Lower leg skin (tissue), 4 donors: ENCODE data around the gene GABRA6. TPM values are rescaled to one million over a fixed set of nuclear protein-coding genes. Genes with fewer than 3 reads are reported as not detected.

ENCODE experiments used
- DNase-seq, 2 donors: peaks; one replicate each; pipeline ENCODE4 v3.0.0-alpha.2; 2019; ENCODE audit warnings: low spot score in 2 of 2
- H3K4me3 ChIP-seq: fragments of 200-600 bp; sonication (generic); 2 replicates; pipeline ENCODE4 v1.5.1; 2017; ENCODE audit warnings: mild to moderate bottlenecking, low read depth; ENCODE audit not compliant: poor library complexity, severe bottlenecking
- POLR2A ChIP-seq, 2 donors: fragments of 450-650 bp; IDR thresholded peaks; one replicate each; pipeline ENCODE4 v1.6.1; 2016 to 2017; ENCODE audit warnings: antibody characterized with exemption in 2 of 2, mild to moderate bottlenecking in 1 of 2, moderate library complexity in 1 of 2
- WGBS, 2 donors: methylation state at CpG; one replicate each; pipeline ENCODE4 v1.1.5; 2018; 5-methylcytosine and 5-hydroxymethylcytosine counted together
- intact Hi-C: fragments of 100-400 bp; cut with DNase I; formaldehyde crosslinking; loops from one replicate; pipeline ENCODE4 v1.15.0; 2023; ENCODE audit warnings: low total_unique reads
- total RNA-seq, 4 donors: library from RNA; depleted of rRNA; stranded (reverse); fragments of >200 nt; gene quantifications; one replicate each; pipeline ENCODE4 v1.1.0, GENCODE V29; 2016
- TF ChIP-seq, protein P1 (sequence below), 3 donors: fragments of 450-650 bp; IDR thresholded peaks; one replicate each; pipeline ENCODE4 v1.5.1; 2016; ENCODE audit warnings: antibody characterized with exemption in 3 of 3, mild to moderate bottlenecking in 3 of 3, moderate library complexity in 2 of 3

The GABRA6 gene
- total RNA-seq, 4 donors from 2014 or later: not detected

- no peak for DNase-seq
- H3K4me3 ChIP-seq: no peak overlapping the region
- intact Hi-C loops: no loop called here
- WGBS, 2 donors: 84 to 90% methylated on average over 10 of the region's 10 CpGs
- TF ChIP-seq POLR2A (IDR thresholded peaks at IDR 0.05): no peak
- TF ChIP-seq, protein P1, sequence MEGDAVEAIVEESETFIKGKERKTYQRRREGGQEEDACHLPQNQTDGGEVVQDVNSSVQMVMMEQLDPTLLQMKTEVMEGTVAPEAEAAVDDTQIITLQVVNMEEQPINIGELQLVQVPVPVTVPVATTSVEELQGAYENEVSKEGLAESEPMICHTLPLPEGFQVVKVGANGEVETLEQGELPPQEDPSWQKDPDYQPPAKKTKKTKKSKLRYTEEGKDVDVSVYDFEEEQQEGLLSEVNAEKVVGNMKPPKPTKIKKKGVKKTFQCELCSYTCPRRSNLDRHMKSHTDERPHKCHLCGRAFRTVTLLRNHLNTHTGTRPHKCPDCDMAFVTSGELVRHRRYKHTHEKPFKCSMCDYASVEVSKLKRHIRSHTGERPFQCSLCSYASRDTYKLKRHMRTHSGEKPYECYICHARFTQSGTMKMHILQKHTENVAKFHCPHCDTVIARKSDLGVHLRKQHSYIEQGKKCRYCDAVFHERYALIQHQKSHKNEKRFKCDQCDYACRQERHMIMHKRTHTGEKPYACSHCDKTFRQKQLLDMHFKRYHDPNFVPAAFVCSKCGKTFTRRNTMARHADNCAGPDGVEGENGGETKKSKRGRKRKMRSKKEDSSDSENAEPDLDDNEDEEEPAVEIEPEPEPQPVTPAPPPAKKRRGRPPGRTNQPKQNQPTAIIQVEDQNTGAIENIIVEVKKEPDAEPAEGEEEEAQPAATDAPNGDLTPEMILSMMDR (IDR thresholded peaks at IDR 0.05): no peak
Observed at GRCh38 chr5:161751265-161751664, 65.7 kb downstream of the GABRA6 start.

Other genes with a start within 250 kb of the GABRA6 start
- under 1 TPM in 3 of 4 donors, not detected in 1; 0.19 to 0.67 (median 0.45) TPM for gene GABRB2, start 139.0 kb upstream of the GABRA6 start, total RNA-seq
- not detected for gene GABRA1, start 162.4 kb downstream of the GABRA6 start, total RNA-seq